AG04449 (cell line): Measurements from ENCODE around the gene RCVRN.

Experiments used
- CTCF ChIA-PET: fragments of 350-600 bp; formaldehyde crosslinking; extraction: SDS; loops from one replicate; lab custom pipeline; 2021; ENCODE audit warnings: antibody characterized with exemption; lab: Yijun Ruan, JAX
- POLR2A ChIA-PET: fragments of 400-600, 350-600 bp; formaldehyde crosslinking; extraction: SDS; loops from one replicate; lab custom pipeline; 2020; ENCODE audit warnings: antibody characterized with exemption, inconsistent platforms; lab: Yijun Ruan, JAX
- DNase-seq: peaks from one replicate; pipeline ENCODE4 v3.0.0-alpha.2; 2010; ENCODE audit warnings: low read depth, low spot score
- H3K4me3 ChIP-seq: 2 replicates; pipeline ENCODE4 v1.5.1; 2011; ENCODE audit warnings: low read depth, mild to moderate bottlenecking, control low read depth, low read length
- CTCF ChIP-seq: IDR thresholded peaks from one replicate; pipeline ENCODE4 v1.5.1; 2011; ENCODE audit warnings: mild to moderate bottlenecking, moderate library complexity, low read length, control low read depth, inconsistent platforms; ENCODE audit not compliant: insufficient read depth; ENCODE audit errors: missing control alignments

The RCVRN gene

GRCh38 chr17:9878356-9878755 is 26.7 kb downstream of the RCVRN start:
- CTCF ChIA-PET, result no interaction called here

DNA sequence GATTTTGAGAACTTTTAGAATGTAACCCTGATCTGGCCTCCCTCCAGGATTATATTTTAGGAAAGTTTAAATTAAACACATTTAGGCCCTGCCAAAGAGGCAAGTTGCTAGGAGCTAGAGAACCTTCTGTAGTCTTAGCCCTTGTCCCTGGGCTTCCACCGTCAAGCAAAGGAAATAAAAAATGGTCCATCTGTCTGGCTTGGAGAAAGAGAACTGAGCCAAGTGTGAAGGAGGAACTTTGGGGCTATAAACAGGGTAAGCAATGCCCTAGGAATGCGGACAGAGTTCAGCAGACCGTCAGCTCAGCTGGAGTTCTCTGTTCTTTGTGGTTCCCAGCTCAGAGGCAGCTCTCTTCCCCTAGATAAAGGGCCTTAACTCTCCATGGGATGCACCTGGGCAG is 29.6 kb downstream of the RCVRN start:
- POLR2A ChIA-PET, result no interaction called here
- CTCF ChIA-PET, result interaction anchor here (0.6 kb wide), 1 partner anchor 421 kb away, joined by 3 read pairs; no protein-coding TSS in a partner anchor
- TF ChIP-seq CTCF, result no peak
- DNase-seq, result no peak
- H3K4me3 ChIP-seq, result no peak overlapping the region

More at GRCh38 chr17:9878356-9878755, 26.7 kb downstream of the RCVRN start:
- no peak for DNase-seq
- POLR2A ChIA-PET, result no interaction called here
- no peak for TF ChIP-seq CTCF
- H3K4me3 ChIP-seq, result no peak overlapping the region

- POLR2A ChIA-PET, result no interaction called here
- no peak for DNase-seq
- TF ChIP-seq CTCF, result no peak
- CTCF ChIA-PET, result no interaction called here
- no peak overlapping the region for H3K4me3 ChIP-seq
Observed at GRCh38 chr17:9874722-9875121, 30.3 kb downstream of the RCVRN start.

- TF ChIP-seq CTCF, result no peak
- DNase-seq, result no peak
- ChIA-PET CTCF (no interaction called here), POLR2A (no interaction called here)
- H3K4me3 ChIP-seq, result no peak overlapping the region
Observed at GRCh38 chr17:9872852-9873251, 32.2 kb downstream of the RCVRN start.

- ChIA-PET CTCF (no interaction called here), POLR2A (no interaction called here)
- no peak overlapping the region for H3K4me3 ChIP-seq
- no peak for TF ChIP-seq CTCF
- DNase-seq, result no peak
Observed at GRCh38 chr17:9868552-9868951, 36.5 kb downstream of the RCVRN start.

GRCh38 chr17:9865586-9865985 is 39.5 kb downstream of the RCVRN start:
- ChIA-PET POLR2A (no interaction called here), CTCF (no interaction called here)
- DNase-seq, result no peak
- H3K4me3 ChIP-seq, result no peak overlapping the region
- TF ChIP-seq CTCF, result no peak
